ENCODE data around the gene MYL5. TPM values are rescaled to one million over a fixed set of nuclear protein-coding genes. Genes with fewer than 3 reads are reported as not detected.

The MYL5 gene
- total and polyA plus RNA-seq, 2 of the 13 experiments (the other 11 are each of a cell fraction or from before 2014, with no cell fraction given), result 6.5 to 16.0 TPM

DNA sequence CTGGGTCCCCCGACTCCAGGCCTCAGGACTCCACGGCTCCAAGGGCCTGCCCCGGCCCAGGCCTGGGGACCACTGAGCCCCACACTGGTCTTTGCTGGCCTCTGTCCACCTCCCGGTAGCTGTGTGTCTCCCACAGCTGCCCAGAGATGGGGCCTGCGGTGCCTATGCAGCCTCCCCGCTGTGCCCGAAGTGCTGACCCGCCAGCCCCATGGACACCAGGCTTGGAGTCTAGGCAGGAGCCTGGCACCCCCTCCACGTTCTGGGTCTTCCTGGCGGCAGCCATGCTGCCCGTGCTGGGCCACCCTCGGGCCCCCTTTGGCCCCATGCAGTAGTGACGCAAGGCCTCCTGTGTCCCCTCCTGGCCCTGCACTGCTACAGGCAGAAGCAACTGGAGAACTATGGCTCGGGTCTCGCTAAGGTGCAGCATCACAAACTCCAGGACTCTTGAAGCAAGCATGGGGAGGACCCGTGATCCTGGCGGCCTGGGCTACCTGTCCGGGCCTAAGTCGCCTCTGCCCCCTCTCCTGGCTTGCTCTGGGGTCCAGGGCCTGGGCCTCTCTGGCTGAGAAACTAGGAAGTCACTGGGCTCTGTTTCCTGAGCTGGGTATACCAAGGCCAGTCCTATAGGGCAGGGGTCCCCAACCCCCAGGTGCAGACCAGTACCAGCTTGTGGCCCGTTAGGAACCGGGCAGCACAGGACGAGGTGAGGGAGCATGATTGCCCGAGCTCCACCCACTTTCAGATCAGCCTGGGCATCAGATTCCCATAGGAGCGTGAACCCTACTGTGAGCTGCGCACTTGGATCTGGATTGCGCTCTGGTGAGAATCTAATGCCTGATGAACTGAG lies 917 bp downstream of the MYL5 start (continued):
- TF ChIP-seq MXI1 (IDR thresholded peaks at IDR 0.05; ENCODE audit: borderline replicate concordance, low read depth, low read length), result 0 out of 3 replicates have a peak, but pooled peaks have one; percentile 15
- TF ChIP-seq, protein P1, sequence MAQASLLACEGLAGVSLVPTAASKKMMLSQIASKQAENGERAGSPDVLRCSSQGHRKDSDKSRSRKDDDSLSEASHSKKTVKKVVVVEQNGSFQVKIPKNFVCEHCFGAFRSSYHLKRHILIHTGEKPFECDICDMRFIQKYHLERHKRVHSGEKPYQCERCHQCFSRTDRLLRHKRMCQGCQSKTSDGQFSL (CRISPR knock-in tag; IDR thresholded peaks at IDR 0.05), result no peak; the same call in 1 of the 2 replicates
- TF ChIP-seq, protein P2, sequence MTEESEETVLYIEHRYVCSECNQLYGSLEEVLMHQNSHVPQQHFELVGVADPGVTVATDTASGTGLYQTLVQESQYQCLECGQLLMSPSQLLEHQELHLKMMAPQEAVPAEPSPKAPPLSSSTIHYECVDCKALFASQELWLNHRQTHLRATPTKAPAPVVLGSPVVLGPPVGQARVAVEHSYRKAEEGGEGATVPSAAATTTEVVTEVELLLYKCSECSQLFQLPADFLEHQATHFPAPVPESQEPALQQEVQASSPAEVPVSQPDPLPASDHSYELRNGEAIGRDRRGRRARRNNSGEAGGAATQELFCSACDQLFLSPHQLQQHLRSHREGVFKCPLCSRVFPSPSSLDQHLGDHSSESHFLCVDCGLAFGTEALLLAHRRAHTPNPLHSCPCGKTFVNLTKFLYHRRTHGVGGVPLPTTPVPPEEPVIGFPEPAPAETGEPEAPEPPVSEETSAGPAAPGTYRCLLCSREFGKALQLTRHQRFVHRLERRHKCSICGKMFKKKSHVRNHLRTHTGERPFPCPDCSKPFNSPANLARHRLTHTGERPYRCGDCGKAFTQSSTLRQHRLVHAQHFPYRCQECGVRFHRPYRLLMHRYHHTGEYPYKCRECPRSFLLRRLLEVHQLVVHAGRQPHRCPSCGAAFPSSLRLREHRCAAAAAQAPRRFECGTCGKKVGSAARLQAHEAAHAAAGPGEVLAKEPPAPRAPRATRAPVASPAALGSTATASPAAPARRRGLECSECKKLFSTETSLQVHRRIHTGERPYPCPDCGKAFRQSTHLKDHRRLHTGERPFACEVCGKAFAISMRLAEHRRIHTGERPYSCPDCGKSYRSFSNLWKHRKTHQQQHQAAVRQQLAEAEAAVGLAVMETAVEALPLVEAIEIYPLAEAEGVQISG (CRISPR knock-in tag; IDR thresholded peaks at IDR 0.05), result 0 out of 2 replicates have a peak, but pooled peaks have one; percentile 37
- no peak for TF ChIP-seq SP1 (IDR thresholded peaks at IDR 0.05)
- 0 out of 2 replicates have a peak, but pooled peaks have one; percentile 12 for TF ChIP-seq SP1 (CRISPR knock-in tag; IDR thresholded peaks at IDR 0.05)
- TF ChIP-seq, protein P3, sequence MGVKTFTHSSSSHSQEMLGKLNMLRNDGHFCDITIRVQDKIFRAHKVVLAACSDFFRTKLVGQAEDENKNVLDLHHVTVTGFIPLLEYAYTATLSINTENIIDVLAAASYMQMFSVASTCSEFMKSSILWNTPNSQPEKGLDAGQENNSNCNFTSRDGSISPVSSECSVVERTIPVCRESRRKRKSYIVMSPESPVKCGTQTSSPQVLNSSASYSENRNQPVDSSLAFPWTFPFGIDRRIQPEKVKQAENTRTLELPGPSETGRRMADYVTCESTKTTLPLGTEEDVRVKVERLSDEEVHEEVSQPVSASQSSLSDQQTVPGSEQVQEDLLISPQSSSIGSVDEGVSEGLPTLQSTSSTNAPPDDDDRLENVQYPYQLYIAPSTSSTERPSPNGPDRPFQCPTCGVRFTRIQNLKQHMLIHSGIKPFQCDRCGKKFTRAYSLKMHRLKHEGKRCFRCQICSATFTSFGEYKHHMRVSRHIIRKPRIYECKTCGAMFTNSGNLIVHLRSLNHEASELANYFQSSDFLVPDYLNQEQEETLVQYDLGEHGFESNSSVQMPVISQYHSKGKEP (CRISPR knock-in tag; IDR thresholded peaks at IDR 0.05), result 0 out of 2 replicates have a peak, but pooled peaks have one; percentile 42
- no peak for TF ChIP-seq ZNF260 (CRISPR knock-in tag; IDR thresholded peaks at IDR 0.05; ENCODE audit: borderline replicate concordance, low read depth)
- peak; percentile 65 for TF ChIP-seq ZFY (CRISPR knock-in tag; IDR thresholded peaks at IDR 0.05)
- peak; percentile 15 for TF ChIP-seq TAF15 (IDR thresholded peaks at IDR 0.05; ENCODE audit: low read depth, low read length, poor library complexity, severe bottlenecking)
- TF ChIP-seq HIVEP1 (CRISPR knock-in tag; IDR thresholded peaks at IDR 0.05), result peak; percentile 35; the same call in 1 of the 2 replicates
- TF ChIP-seq, protein P4, sequence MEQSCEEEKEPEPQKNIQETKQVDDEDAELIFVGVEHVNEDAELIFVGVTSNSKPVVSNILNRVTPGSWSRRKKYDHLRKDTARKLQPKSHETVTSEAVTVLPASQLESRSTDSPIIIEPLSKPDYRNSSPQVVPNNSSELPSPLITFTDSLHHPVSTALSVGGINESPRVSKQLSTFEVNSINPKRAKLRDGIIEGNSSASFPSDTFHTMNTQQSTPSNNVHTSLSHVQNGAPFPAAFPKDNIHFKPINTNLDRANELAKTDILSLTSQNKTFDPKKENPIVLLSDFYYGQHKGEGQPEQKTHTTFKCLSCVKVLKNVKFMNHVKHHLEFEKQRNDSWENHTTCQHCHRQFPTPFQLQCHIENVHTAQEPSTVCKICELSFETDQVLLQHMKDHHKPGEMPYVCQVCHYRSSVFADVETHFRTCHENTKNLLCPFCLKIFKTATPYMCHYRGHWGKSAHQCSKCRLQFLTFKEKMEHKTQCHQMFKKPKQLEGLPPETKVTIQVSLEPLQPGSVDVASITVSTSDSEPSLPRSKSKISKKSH (CRISPR knock-in tag; IDR thresholded peaks at IDR 0.05; ENCODE audit: borderline replicate concordance), result 0 out of 2 replicates have a peak, but pooled peaks have one; percentile 12
- no peak for TF ChIP-seq SKI (IDR thresholded peaks at IDR 0.05; ENCODE audit: partially characterized antibody)
- 0 out of 2 replicates have a peak, but pooled peaks have one; percentile 37 for TF ChIP-seq TGIF2 (CRISPR knock-in tag; IDR thresholded peaks at IDR 0.05)
- peak; percentile 34; the same call in 1 of the 2 replicates for TF ChIP-seq ZFP41 (CRISPR knock-in tag; IDR thresholded peaks at IDR 0.05; ENCODE audit: borderline replicate concordance)
- no peak for TF ChIP-seq RAD21 (CRISPR knock-in tag; IDR thresholded peaks at IDR 0.05)
- TF ChIP-seq, protein P5, sequence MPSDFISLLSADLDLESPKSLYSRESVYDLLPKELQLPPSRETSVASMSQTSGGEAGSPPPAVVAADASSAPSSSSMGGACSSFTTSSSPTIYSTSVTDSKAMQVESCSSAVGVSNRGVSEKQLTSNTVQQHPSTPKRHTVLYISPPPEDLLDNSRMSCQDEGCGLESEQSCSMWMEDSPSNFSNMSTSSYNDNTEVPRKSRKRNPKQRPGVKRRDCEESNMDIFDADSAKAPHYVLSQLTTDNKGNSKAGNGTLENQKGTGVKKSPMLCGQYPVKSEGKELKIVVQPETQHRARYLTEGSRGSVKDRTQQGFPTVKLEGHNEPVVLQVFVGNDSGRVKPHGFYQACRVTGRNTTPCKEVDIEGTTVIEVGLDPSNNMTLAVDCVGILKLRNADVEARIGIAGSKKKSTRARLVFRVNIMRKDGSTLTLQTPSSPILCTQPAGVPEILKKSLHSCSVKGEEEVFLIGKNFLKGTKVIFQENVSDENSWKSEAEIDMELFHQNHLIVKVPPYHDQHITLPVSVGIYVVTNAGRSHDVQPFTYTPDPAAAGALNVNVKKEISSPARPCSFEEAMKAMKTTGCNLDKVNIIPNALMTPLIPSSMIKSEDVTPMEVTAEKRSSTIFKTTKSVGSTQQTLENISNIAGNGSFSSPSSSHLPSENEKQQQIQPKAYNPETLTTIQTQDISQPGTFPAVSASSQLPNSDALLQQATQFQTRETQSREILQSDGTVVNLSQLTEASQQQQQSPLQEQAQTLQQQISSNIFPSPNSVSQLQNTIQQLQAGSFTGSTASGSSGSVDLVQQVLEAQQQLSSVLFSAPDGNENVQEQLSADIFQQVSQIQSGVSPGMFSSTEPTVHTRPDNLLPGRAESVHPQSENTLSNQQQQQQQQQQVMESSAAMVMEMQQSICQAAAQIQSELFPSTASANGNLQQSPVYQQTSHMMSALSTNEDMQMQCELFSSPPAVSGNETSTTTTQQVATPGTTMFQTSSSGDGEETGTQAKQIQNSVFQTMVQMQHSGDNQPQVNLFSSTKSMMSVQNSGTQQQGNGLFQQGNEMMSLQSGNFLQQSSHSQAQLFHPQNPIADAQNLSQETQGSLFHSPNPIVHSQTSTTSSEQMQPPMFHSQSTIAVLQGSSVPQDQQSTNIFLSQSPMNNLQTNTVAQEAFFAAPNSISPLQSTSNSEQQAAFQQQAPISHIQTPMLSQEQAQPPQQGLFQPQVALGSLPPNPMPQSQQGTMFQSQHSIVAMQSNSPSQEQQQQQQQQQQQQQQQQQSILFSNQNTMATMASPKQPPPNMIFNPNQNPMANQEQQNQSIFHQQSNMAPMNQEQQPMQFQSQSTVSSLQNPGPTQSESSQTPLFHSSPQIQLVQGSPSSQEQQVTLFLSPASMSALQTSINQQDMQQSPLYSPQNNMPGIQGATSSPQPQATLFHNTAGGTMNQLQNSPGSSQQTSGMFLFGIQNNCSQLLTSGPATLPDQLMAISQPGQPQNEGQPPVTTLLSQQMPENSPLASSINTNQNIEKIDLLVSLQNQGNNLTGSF (CRISPR knock-in tag; IDR thresholded peaks at IDR 0.05), result no peak
- no peak for TF ChIP-seq ZNF335 (CRISPR knock-in tag; IDR thresholded peaks at IDR 0.05)
